ENCODE measurements around the gene GP5. TPM values are rescaled to one million over a fixed set of nuclear protein-coding genes. Genes with fewer than 3 reads are reported as not detected.

GP5 gene
- polyA plus RNA-seq, 1 of the 3 experiments (the other 2 are of a cell fraction): 0.13 TPM

DNA sequence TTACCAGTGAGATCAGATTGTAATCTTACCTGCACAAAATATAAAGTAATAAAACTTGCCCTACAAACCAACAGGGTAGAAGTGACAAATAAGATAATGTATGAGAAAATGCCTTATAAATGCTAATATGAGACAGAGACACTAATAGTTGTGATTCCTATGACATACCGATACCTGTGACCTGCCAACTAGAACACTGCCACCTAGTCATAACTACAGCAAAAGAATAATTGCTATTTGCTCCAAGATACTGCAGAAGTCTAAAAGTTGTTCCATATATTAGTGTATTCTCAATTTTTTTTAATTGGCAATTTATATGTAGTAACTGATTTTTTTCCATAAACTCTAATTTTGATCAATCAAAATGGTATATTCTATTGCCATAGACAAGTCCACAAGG lies 25.3 kb upstream of the GP5 start:
- peaks cover 71 to 89% of the 10 kb centered on the region in 2 experiments for H3K36me3 ChIP-seq (replicated peaks in 1 of 2; ENCODE audit: control insufficient read depth in 1 of 2, insufficient read depth in 2 of 2, low read length in 1 of 2)
- WGBS (ENCODE audit: low lambda C conversion rate): 100% methylated on average over 1 of the region's 1 CpG
- no peak for DNase-seq
- peaks cover 64% of the 10 kb centered on the region for H3K79me2 ChIP-seq (ENCODE audit: insufficient read depth)
- ChIA-PET CTCF (interaction anchor here (0.6 to 1.4 kb wide), 3 partner anchors 78 to 82 kb away, joined by 3 to 4 read pairs (median 3); no protein-coding TSS in a partner anchor), POLR2A (no interaction called here)
- no peaks in the 10 kb centered on the region for H3K9me2 ChIP-seq
- no peaks in the 10 kb centered on the region; a peak in 2 of 4 replicates for H3K4me1 ChIP-seq (ENCODE audit: control insufficient read depth in 1 of 2, insufficient read depth in 2 of 2, low read depth in 1 of 2, low read length in 1 of 2)
- TF ChIP-seq RCOR1 (IDR thresholded peaks at IDR 0.05; ENCODE audit: low read length) (no peak), JUND (IDR thresholded peaks at IDR 0.05) (no peak), TCF12 (IDR thresholded peaks at IDR 0.05) (no peak), RAD21 (IDR thresholded peaks at IDR 0.05; ENCODE audit: low read length) (no peak)
- H3K27me3 ChIP-seq (ENCODE audit: insufficient read depth): no peaks in the 10 kb centered on the region
- no peak overlapping the region for H3K9ac ChIP-seq
- no peak overlapping the region for H3K4me2 ChIP-seq
- H3K9me3 ChIP-seq: no peaks in the 10 kb centered on the region
- H3K27ac ChIP-seq (ENCODE audit: low read depth in 2 of 2, low read length in 1 of 2): no peak overlapping the region
- no peak overlapping the region for H3K4me3 ChIP-seq (ENCODE audit: low read depth in 2 of 2, low read length in 1 of 2)
- H3F3A ChIP-seq (replicated peaks; ENCODE audit: insufficient read depth): peaks cover 72% of the 10 kb centered on the region
- no peak overlapping the region for H2AFZ ChIP-seq (ENCODE audit: low read depth)
- H4K20me1 ChIP-seq (ENCODE audit: insufficient read depth): peaks cover 5% of the 10 kb centered on the region; the same call in 1 of the 2 replicates

DNA sequence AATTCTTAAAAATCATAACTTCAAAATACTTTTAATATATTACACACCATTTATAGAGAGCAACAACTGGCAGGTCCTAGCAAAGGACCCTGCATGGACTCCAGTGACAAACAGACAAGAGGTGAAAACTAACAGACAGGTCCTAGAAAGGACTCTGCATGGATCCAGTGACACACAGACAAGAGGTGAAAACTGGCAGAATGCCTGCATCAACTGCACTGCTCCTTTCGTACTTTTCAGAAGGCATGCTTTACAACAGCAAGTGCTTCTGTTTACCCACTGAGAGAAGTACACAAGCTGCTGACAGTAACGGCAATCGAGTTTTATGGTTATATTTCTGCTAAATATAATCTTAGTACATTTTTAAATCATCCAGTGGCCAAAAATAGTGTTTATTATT lies 24.3 kb upstream of the GP5 start:
- Histone ChIP-seq H2AFZ (ENCODE audit: low read depth) (no peak overlapping the region), H3K9me3 (no peaks in the 10 kb centered on the region), H3K9me2 (no peaks in the 10 kb centered on the region), H3K27me3 (ENCODE audit: insufficient read depth) (no peaks in the 10 kb centered on the region), H3K27ac (ENCODE audit: low read depth in 2 of 2, low read length in 1 of 2) (peak overlapping the region in 1 of 2 experiments; percentile 33; a peak in 1 of 4 replicates), H3K4me1 (ENCODE audit: control insufficient read depth in 1 of 2, insufficient read depth in 2 of 2, low read depth in 1 of 2, low read length in 1 of 2) (no peaks in the 10 kb centered on the region; a peak in 2 of 4 replicates), H4K20me1 (ENCODE audit: insufficient read depth) (peaks cover 5% of the 10 kb centered on the region; the same call in 1 of the 2 replicates), H3K9ac (no peak overlapping the region), H3K36me3 (replicated peaks in 1 of 2; ENCODE audit: control insufficient read depth in 1 of 2, insufficient read depth in 2 of 2, low read length in 1 of 2) (peaks cover 72 to 90% of the 10 kb centered on the region in 2 experiments), H3K79me2 (ENCODE audit: insufficient read depth) (peaks cover 75% of the 10 kb centered on the region), H3F3A (replicated peaks; ENCODE audit: insufficient read depth) (peaks cover 72% of the 10 kb centered on the region), H3K4me2 (no peak overlapping the region), H3K4me3 (ENCODE audit: low read depth in 2 of 2, low read length in 1 of 2) (no peak overlapping the region)
- POLR2A ChIA-PET: no interaction called here
- CTCF ChIA-PET: interaction anchor here (0.7 to 1.3 kb wide), 3 partner anchors 17 to 80 kb away, joined by 3 to 5 read pairs (median 3); no protein-coding TSS in a partner anchor
- no peak for DNase-seq
- TF ChIP-seq, protein P1, sequence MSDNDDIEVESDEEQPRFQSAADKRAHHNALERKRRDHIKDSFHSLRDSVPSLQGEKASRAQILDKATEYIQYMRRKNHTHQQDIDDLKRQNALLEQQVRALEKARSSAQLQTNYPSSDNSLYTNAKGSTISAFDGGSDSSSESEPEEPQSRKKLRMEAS (IDR thresholded peaks at IDR 0.05; ENCODE audit: low read depth): no peak
- TF ChIP-seq NRF1 (IDR thresholded peaks at IDR 0.05; ENCODE audit: low read depth, low read length): no peak
- 93% methylated on average over 3 of the region's 3 CpGs for WGBS (ENCODE audit: low lambda C conversion rate)

DNA sequence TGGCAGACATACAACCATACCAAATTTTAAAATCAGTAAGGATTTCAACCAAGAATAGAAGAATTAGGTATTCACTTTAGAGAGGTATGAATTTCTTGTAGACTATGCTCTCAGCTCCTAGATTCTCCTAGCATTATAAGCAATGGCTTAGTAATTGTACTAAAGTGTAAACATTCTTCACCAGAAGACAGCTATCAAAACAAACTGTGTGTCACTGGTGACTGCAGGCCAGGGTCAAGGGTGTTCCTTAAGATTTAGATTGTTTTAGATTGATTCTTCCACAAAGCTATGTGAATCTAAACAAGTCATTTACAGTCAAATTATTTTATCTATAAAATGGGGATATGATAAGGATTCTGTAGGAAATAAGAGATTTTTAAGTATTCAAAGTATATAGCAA lies 23.1 kb upstream of the GP5 start:
- H3F3A ChIP-seq (replicated peaks; ENCODE audit: insufficient read depth): peaks cover 64% of the 10 kb centered on the region
- H3K4me1 ChIP-seq (ENCODE audit: control insufficient read depth in 1 of 2, insufficient read depth in 2 of 2, low read depth in 1 of 2, low read length in 1 of 2): no peaks in the 10 kb centered on the region; a peak in 2 of 4 replicates
- no peak overlapping the region for H3K9ac ChIP-seq
- CTCF ChIA-PET: interaction anchor here (0.6 to 1.3 kb wide), 3 partner anchors 16 to 89 kb away, joined by 3 to 5 read pairs (median 4); no protein-coding TSS in a partner anchor
- H3K79me2 ChIP-seq (ENCODE audit: insufficient read depth): peaks cover 74% of the 10 kb centered on the region
- no peaks in the 10 kb centered on the region for H3K27me3 ChIP-seq (ENCODE audit: insufficient read depth)
- H3K36me3 ChIP-seq (replicated peaks in 1 of 2; ENCODE audit: control insufficient read depth in 1 of 2, insufficient read depth in 2 of 2, low read length in 1 of 2): peaks cover 71 to 88% of the 10 kb centered on the region in 2 experiments
- no peak overlapping the region for H3K4me2 ChIP-seq
- H2AFZ ChIP-seq (ENCODE audit: low read depth): no peak overlapping the region
- POLR2A ChIA-PET: no interaction called here
- H3K9me2 ChIP-seq: no peaks in the 10 kb centered on the region
- no peak overlapping the region for H3K4me3 ChIP-seq (ENCODE audit: low read depth in 2 of 2, low read length in 1 of 2)
- H3K27ac ChIP-seq (ENCODE audit: low read depth in 2 of 2, low read length in 1 of 2): peak overlapping the region in 1 of 2 experiments; percentile 33; a peak in 1 of 4 replicates
- no peaks in the 10 kb centered on the region for H3K9me3 ChIP-seq
- peaks cover 5% of the 10 kb centered on the region; the same call in 1 of the 2 replicates for H4K20me1 ChIP-seq (ENCODE audit: insufficient read depth)
- DNase-seq: no peak
- TF ChIP-seq GATA2 (CRISPR knock-in tag; IDR thresholded peaks at IDR 0.05) (no peak), RAD21 (IDR thresholded peaks at IDR 0.05; ENCODE audit: low read length) (no peak), EZH2phosphoT487 (IDR thresholded peaks at IDR 0.05; ENCODE audit: borderline replicate concordance, low read depth) (no peak), FOXJ3 (CRISPR knock-in tag; IDR thresholded peaks at IDR 0.05) (no peak), RCOR1 (IDR thresholded peaks at IDR 0.05; ENCODE audit: low read length) (no peak), RXRA (IDR thresholded peaks at IDR 0.05; ENCODE audit: borderline replicate concordance, low read depth) (no peak), TAF1 (IDR thresholded peaks at IDR 0.05; ENCODE audit: borderline replicate concordance, low read depth, low read length) (no peak), POLR2AphosphoS5 (IDR thresholded peaks at IDR 0.05; ENCODE audit: low read depth, low read length) (no peak), SMC3 (IDR thresholded peaks at IDR 0.05; ENCODE audit: low read depth, low read length) (no peak), MXI1 (IDR thresholded peaks at IDR 0.05; ENCODE audit: low read depth, low read length) (no peak)
- TF ChIP-seq, protein P1 (IDR thresholded peaks at IDR 0.05; ENCODE audit: low read depth): no peak
- TF ChIP-seq, protein P2, sequence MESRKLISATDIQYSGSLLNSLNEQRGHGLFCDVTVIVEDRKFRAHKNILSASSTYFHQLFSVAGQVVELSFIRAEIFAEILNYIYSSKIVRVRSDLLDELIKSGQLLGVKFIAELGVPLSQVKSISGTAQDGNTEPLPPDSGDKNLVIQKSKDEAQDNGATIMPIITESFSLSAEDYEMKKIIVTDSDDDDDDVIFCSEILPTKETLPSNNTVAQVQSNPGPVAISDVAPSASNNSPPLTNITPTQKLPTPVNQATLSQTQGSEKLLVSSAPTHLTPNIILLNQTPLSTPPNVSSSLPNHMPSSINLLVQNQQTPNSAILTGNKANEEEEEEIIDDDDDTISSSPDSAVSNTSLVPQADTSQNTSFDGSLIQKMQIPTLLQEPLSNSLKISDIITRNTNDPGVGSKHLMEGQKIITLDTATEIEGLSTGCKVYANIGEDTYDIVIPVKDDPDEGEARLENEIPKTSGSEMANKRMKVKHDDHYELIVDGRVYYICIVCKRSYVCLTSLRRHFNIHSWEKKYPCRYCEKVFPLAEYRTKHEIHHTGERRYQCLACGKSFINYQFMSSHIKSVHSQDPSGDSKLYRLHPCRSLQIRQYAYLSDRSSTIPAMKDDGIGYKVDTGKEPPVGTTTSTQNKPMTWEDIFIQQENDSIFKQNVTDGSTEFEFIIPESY (IDR thresholded peaks at IDR 0.05; ENCODE audit: borderline replicate concordance, low read depth): no peak
- TF ChIP-seq, protein P3, sequence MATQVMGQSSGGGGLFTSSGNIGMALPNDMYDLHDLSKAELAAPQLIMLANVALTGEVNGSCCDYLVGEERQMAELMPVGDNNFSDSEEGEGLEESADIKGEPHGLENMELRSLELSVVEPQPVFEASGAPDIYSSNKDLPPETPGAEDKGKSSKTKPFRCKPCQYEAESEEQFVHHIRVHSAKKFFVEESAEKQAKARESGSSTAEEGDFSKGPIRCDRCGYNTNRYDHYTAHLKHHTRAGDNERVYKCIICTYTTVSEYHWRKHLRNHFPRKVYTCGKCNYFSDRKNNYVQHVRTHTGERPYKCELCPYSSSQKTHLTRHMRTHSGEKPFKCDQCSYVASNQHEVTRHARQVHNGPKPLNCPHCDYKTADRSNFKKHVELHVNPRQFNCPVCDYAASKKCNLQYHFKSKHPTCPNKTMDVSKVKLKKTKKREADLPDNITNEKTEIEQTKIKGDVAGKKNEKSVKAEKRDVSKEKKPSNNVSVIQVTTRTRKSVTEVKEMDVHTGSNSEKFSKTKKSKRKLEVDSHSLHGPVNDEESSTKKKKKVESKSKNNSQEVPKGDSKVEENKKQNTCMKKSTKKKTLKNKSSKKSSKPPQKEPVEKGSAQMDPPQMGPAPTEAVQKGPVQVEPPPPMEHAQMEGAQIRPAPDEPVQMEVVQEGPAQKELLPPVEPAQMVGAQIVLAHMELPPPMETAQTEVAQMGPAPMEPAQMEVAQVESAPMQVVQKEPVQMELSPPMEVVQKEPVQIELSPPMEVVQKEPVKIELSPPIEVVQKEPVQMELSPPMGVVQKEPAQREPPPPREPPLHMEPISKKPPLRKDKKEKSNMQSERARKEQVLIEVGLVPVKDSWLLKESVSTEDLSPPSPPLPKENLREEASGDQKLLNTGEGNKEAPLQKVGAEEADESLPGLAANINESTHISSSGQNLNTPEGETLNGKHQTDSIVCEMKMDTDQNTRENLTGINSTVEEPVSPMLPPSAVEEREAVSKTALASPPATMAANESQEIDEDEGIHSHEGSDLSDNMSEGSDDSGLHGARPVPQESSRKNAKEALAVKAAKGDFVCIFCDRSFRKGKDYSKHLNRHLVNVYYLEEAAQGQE (IDR thresholded peaks at IDR 0.05; ENCODE audit: low read depth, low read length): no peak
